Activated CD8-positive, alpha-beta memory T cell treated with anti-CD3 and anti-CD28 coated beads, Interleukin-2, amount 50 U/mL, for 1 hour (primary cell): ENCODE data around the gene TECTB.
"Not testable (repeated sequence)": the region's sequence is repeated elsewhere in the genome, so short reads cannot be mapped to it uniquely, and the experiment has no call there.

Source experiments
- DNase-seq: peaks from one replicate; pipeline ENCODE4 v3.0.0-alpha.2; 2020; ENCODE audit errors: extremely low read depth

The TECTB gene

GRCh38 chr10:112283100-112283499 lies at the start of gene TECTB:
Gene TECTB, plus strand, starts transcription at chr10:112283400. Its CDS starts 335 bp downstream, at chr10:112283735.
- no peak for DNase-seq

DNA sequence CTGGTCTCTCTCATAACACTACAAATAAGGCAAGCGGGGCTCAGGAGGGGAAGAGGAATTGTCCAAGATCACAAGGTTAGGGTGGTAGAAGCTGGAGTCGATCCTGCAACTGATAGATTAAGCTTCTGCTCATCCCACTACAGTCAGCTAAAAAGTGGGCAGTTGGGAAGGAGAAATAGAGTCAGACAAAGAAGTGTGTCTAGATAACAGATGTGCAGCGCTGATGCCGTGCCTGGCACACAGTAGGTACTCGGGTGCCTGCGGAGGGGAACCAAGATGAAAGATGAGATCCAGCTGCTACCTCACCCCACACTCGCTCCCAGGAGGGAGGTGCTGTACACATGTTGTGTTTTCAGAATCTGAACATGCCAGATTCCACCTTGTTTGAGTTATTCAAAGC lies 48.1 kb upstream of the TECTB start:
- DNase-seq = no peak

DNA sequence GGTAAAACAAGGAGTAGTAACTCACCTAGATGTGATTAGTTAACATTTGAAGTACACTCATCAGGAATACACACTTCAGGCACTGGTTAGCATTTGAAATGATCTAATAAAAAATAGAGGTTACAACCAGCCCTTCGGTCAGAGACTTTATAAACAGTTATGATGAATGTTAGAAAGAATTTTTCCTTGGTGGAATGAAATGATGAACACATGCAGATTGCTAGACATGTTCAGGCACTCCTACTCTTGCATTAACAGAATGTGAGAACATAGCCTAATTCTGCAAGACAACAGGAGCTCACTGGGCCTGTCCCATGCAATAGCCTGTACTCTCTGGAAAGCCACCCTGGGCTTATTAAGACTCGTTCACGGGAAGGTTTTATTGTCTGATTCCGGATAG lies 47.3 kb upstream of the TECTB start:
- no peak for DNase-seq

GRCh38 chr10:112236486-112236885 lies 46.7 kb upstream of the TECTB start:
- DNase-seq = no peak

- no peak for DNase-seq
These were observed 43.9 kb upstream of the TECTB start for GRCh38 chr10:112239347-112239746.

DNA sequence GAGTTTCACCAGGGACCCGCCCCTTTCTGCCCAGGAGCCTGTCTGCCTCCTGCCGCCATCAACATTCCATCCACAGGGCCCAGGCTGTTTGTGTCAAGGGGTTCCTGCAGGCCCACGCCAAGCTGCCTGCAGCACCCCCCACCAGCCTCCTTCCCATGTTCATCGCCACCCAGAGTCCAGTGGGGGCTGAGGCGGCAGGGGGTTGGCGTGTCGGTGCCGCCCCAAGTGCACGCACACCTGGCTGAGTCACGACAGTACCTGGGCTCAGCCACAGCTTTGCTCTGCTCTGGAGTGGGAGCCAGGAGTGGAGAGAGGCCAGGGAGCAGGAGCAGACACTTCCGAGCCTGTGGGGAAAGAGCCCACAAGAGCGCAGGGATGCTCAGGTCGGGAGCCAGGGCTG lies 42.8 kb upstream of the TECTB start:
- DNase-seq = no peak

DNA sequence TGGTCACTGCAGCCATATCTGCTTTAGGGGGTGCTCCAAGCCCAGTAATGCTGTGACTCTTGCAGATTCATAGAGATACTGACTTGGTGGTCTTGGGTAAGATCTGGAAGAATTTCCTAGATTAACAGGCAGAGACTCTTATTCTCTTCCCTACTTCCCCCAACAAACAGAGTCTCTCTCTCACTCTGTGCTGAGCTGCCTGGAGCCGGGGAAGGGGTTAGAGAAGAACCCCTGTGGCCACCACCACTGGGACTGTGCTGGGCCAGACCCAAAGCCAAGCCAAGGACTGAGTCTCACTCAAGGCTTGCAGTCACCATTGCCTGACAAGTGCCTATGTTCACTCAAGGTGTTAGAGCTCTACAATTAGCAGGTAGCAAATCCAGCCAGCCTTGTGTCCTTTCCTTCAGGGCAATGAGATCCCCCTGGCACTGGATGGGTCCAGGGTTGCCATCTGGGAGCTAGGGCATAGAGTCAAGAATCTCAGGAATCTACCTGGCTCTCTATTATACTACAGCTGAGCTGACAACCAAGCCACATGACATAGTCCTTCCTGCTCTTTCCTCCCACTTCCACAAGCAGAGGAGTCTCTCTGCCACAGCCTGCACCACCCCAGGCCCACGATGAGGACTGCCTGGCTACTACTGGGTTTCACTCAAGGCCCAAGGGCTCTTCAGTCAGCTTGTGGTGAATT lies 41.4 kb upstream of the TECTB start:
- no peak for DNase-seq

DNA sequence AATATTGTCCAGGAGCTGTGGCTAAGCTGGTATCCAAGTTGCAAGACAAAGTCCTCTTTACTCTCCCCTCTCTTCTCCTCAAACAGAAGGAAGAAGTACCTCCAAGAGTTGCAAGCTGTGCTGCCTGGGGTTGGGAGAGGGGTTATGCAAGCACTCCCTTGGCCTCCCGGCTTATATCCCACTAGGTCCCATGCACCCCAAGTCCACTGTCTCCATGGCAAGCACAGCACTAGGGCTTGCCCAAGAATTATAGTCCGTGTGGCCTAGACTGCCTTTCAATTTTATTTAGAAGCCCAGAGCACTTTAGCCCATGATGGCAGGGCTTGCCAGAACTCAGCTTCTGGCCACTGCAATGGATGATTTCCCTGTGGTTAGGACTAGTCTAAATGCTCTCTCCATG lies 40.4 kb upstream of the TECTB start:
- no peak for DNase-seq

DNA sequence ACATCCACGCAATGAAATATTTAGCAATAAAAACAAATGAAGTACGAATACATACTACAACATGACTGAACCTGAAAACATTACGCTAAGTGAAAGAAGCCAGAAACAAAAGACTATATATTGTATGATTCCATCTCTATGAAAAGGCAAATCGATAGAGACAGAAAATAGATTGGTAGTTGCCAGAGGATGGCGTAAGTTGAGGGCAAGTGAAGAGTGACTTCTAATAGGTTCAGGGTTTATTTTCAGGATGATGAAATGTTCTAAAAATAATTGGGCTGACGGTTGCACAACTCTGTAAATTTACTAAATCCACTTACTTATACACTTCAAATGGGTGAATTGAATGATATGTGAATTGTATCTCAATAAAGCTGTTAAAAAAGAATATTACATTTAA lies 39.5 kb upstream of the TECTB start:
- no peak for DNase-seq

- no peak for DNase-seq
These were observed 39.0 kb upstream of the TECTB start for GRCh38 chr10:112244197-112244596.

GRCh38 chr10:112247791-112248190 lies 35.4 kb upstream of the TECTB start:
- DNase-seq = no peak

GRCh38 chr10:112248584-112249295 lies 34.5 kb upstream of the TECTB start:
- no peak for DNase-seq

- no peak for DNase-seq
These were observed 33.5 kb upstream of the TECTB start for GRCh38 chr10:112249722-112250121.

DNA sequence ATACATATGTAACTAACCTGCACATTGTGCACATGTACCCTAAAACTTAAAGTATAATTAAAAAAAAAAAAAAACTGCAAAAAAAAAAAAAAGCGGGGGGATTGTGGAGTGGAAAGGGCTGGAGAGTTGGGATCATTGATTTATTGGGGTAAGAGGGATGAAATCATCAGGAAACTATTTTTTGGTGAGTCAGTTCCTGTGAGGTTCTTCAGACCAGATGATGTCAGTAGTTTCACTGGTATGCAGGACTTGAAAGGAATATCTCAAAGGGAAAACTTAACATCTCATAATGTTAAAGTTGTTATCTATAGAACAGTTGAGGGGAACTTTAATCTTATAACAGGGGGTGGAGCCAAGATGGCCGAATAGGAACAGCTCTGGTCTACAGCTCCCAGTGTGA lies 32.6 kb upstream of the TECTB start:
- DNase-seq = no peak

DNA sequence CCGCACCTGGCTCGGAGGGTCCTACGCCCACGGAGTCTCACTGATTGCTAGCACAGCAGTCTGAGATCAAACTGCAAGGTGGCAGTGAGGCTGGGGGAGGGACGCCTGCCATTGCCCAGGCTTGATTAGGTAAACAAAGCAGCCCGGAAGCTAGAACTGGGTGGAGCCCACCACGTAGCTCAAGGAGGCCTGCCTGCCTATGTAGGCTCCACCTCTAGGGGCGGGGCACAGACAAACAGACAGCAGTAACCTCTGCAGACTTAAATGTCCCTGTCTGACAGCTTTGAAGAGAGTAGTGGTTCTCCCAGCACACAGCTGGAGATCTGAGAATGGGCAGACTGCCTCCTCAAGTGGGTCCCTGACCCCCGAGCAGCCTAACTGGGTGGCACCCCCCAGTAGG lies 32.0 kb upstream of the TECTB start:
- DNase-seq = not testable (repeated sequence)

DNA sequence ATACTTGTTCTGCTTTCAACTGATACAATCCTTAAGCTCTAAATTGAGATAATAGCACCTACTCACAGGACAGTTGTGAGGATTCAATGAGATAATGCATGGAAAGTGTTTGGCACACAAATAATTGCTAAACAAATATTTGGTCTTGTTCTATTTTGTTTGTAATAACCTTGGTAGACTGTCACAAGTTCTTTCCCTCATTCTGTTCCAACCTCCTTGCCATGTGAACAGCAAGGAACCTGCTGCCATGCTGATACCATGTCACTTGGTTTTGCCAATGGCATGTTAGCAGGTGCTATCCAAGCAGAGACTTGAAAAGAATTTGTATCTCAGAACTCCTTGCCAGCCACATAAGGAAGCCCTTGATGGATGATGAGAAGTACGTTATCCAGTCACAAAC lies 24.8 kb upstream of the TECTB start:
- no peak for DNase-seq

DNA sequence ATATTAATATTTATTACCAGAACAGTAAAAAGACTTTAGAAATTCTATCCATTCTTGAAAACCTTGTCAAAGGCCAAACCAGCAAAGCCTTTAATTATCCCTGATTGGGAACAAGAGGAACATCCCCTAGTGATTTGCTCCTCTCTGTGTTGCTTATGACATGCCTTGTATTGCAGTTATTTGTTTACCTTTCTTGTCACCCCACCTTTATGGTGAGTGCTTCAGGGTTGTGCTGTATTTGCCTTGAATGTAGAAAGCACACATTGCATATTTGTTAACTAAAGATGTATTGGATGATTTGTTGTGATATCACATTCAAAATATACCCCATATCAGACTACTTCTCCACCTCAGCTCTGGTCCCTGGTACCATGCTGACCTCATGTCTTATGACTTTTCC lies 23.5 kb upstream of the TECTB start:
- no peak for DNase-seq

GRCh38 chr10:112260831-112261230 lies 22.4 kb upstream of the TECTB start:
- DNase-seq = no peak

GRCh38 chr10:112261281-112261822 lies 21.8 kb upstream of the TECTB start:
- no peak for DNase-seq

DNA sequence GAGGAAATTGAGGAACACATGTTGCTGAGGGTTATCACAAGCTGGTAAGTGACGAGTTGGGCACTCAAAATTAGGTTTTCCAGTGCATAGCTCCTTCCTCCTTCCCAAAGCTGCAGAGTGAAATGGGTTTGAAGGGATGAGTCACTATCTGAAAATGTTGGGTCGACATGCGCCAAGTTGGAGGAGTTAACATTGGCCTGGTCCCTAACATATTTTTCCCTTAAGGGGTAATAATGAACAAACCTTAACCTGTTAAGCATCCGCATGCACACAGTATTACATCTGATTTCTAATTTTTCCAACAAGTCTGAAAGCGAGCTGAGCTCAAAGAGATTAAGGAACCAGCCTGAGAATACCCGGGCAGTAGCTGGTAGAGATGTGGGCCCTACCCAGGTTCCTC lies 20.7 kb upstream of the TECTB start:
- DNase-seq = no peak

DNA sequence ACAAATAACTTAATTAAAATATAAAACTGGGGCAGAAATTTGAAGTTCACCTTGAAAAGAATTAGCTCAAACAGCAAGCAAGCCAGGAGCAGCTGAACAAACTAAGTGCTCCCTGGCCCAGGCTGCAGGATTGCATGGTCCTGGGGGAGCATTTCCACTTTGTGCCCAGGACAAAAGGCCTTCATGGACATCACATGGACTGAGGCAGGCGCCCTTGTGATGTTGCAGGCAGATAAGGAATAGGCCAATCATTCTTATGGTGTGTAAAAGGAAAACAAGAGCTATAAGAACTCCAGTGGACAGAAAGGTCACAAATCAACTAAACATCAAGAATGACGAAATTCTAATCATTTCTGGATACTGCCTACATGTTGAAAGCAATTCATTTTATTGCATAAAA lies 17.5 kb upstream of the TECTB start:
- DNase-seq = no peak

- no peak for DNase-seq
These were observed 13.9 kb upstream of the TECTB start for GRCh38 chr10:112269266-112269665.

DNA sequence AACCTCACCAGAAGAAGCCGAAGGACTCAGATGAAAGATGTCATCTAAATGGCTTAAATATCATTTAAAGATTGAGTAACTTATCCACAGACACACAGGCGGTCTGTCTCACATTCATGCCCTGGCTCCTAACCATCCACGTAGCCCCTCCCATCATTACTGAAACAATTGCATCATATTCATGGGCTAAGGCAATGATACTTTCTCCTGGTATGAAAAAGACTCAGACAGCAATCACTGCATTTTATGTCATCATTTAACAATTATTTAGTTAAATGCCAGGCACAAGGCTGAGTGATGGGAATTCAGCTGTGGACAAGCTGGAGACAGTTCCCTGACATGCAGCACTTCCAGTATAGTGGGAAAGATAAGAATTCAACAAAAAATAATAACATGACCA lies 11.2 kb upstream of the TECTB start:
- DNase-seq = no peak
